K562 (cell line): ENCODE measurements around the gene KEL. TPM values are rescaled to one million over a fixed set of nuclear protein-coding genes. Genes with fewer than 3 reads are reported as not detected.

ENCODE experiments used
- ATF1 ChIP-seq, 2 experiments: fragments of 450-650 bp in 1 of 2; IDR thresholded peaks; 2 replicates each; pipeline ENCODE4 v1.6.1; 2016; ENCODE audit warnings: missing compliant biosample characterization in 1 of 2, missing genetic modification characterization in 1 of 2
- CBFA2T3 ChIP-seq: fragments of 450-650 bp; IDR thresholded peaks from 2 replicates; pipeline ENCODE4 v1.6.1; 2017
- HOXB6 ChIP-seq: fragments of 250-450 bp; sonication (Bioruptor Pico); IDR thresholded peaks from 2 replicates; pipeline ENCODE4 v1.5.1; 2022; ENCODE audit warnings: mild to moderate bottlenecking, borderline replicate concordance
- IRF2 ChIP-seq: sonication (generic); formaldehyde crosslinking; IDR thresholded peaks from 2 replicates; pipeline ENCODE4 v1.8.1; 2022; ENCODE audit warnings: mild to moderate bottlenecking, missing genetic modification reagents
- KLF13 ChIP-seq: fragments of 450-650 bp; IDR thresholded peaks from 2 replicates; pipeline ENCODE4 v1.6.1; 2016; ENCODE audit warnings: missing genetic modification characterization, low read depth, mild to moderate bottlenecking, missing compliant biosample characterization, moderate library complexity, borderline replicate concordance
- NBN ChIP-seq: fragments of 450-650 bp; IDR thresholded peaks from 2 replicates; pipeline ENCODE4 v1.6.1; 2016; ENCODE audit warnings: low read depth, mild to moderate bottlenecking
- NCOA6 ChIP-seq: fragments of 450-650 bp; IDR thresholded peaks from 2 replicates; pipeline ENCODE4 v1.6.1; 2017; ENCODE audit warnings: mild to moderate bottlenecking
- NFIX ChIP-seq: fragments of 250-450 bp; sonication (Bioruptor Pico); IDR thresholded peaks from 2 replicates; pipeline ENCODE4 v1.4.0; 2020; ENCODE audit warnings: low read depth, mild to moderate bottlenecking, moderate library complexity
- RBFOX2 ChIP-seq: fragments of 200-400 bp; formaldehyde crosslinking; IDR thresholded peaks from 2 replicates; pipeline ENCODE4 v1.6.1; 2017; ENCODE audit warnings: low read depth, mild to moderate bottlenecking, low read length, moderate library complexity
- RHOXF2B ChIP-seq: fragments of 250-450 bp; sonication (Bioruptor Pico); conservative IDR thresholded peaks from 2 replicates; pipeline ENCODE4 v1.5.1; 2021
- RUNX1 ChIP-seq: sonication (generic); IDR thresholded peaks from 2 replicates; pipeline ENCODE4 v1.6.1; 2016; ENCODE audit warnings: antibody characterized with exemption, low read depth
- TAF9B ChIP-seq: fragments of 450-650 bp; IDR thresholded peaks from 2 replicates; pipeline ENCODE4 v1.6.1; 2018; ENCODE audit warnings: mild to moderate bottlenecking; ENCODE audit not compliant: partially characterized antibody
- TGIF2 ChIP-seq: sonication (generic); formaldehyde crosslinking; IDR thresholded peaks from 2 replicates; pipeline ENCODE4 v1.8.1; 2022; ENCODE audit warnings: mild to moderate bottlenecking, missing genetic modification reagents, moderate library complexity
- ZNF253 ChIP-seq: fragments of 250-450 bp; sonication (Bioruptor Pico); conservative IDR thresholded peaks from 2 replicates; pipeline ENCODE4 v1.6.1; 2021; ENCODE audit warnings: mild to moderate bottlenecking
- ZNF551 ChIP-seq: fragments of 250-450 bp; sonication (Bioruptor Pico); IDR thresholded peaks from 2 replicates; pipeline ENCODE4 v1.5.0; 2021; ENCODE audit warnings: mild to moderate bottlenecking, moderate library complexity
- polyA plus RNA-seq, 8 experiments: library from polyadenylated mRNA; depleted of rRNA in 4 of 8; stranded (reverse) in 5 of 8; unstranded in 3 of 8; fragments of >200 nt; fragmentation: Nextera tagmentation in 2 of 8; fragmentation: Illumina TruSeq in 1 of 8; extraction: Ambion mirVana in 2 of 8; extraction: Trizol in 1 of 8; gene quantifications; 2 replicates each; pipeline versions ENCODE4 v1.2.1 to v1.2.3, GENCODE V29; 2011 to 2014; ENCODE audit warnings: inconsistent platforms in 1 of 8, missing spikeins in 1 of 8
- total RNA-seq, 7 experiments: library from RNA; depleted of rRNA in 6 of 7; stranded (reverse); fragments of >200 nt in 6 of 7; fragmentation: Illumina TruSeq in 2 of 7; extraction: Trizol in 2 of 7; gene quantifications; 2 replicates each; pipeline versions ENCODE4 v1.2.1 to v1.2.3, GENCODE V29; 2011 to 2021; ENCODE audit warnings: low replicate concordance in 1 of 7
- TF ChIP-seq, protein P1 (sequence below): sonication (generic); formaldehyde crosslinking; IDR thresholded peaks from 2 replicates; pipeline ENCODE4 v1.8.0; 2022; ENCODE audit warnings: mild to moderate bottlenecking, missing genetic modification reagents
- TF ChIP-seq, protein P2 (sequence below): fragments of 450-650 bp; IDR thresholded peaks from 2 replicates; pipeline ENCODE4 v1.6.1; 2016; ENCODE audit warnings: mild to moderate bottlenecking, moderate library complexity

The KEL gene
- total and polyA plus RNA-seq, 9 of the 15 experiments (the other 6 are each of a cell fraction or from before 2014, with no cell fraction given): 9.0 to 47.4 (median 22.2) TPM

DNA sequence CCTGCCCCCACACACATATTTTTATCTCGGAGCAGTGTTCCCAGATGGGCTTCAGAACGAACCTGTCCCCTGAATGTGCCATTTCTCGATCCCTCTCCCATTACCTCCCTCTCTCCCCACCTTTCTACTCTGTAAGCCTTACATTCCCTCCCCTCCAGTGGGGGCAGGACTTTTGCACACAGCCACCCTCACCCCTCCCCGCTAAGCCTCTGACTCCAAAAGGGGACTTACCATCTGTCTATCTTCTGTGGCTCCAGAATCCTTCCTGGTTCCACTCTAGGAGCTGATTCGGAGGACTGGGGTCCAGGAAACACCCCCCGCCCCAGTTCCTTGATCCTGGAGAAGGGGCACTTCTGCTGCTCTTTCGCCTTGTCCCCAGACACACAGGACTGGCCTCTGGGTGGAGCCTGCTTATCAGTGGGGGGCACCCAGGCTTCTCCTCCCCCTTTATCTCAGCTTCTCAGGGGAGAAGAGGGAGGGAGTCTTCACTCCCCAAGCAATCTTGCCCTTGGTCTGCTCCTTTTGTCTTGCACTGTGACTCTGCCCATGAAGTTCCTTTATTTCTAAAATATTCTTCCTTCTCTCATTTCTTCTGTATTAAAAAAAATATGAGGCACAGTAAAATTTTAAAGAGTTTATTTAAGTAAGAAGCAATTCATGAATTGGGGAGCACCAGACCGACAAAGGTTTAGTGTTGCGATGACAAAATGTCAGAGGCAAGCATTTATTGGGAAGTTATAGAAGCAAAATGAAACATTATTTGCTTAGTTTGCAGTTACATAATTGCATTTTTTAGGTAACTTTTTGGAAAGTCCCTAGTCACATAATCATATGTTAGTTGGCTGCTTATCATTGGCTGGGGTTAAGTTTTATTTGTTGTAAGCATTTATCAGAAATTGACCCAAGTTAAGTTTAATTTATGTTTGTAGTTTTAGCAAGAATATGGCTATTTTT is at the start of gene KEL (continued):
- TF ChIP-seq ATF1 (CRISPR knock-in tag; IDR thresholded peaks at IDR 0.05): no peak
- TF ChIP-seq ATF1 (tag; IDR thresholded peaks at IDR 0.05): peak; percentile 61; the same call in 1 of the 2 replicates
- TF ChIP-seq, protein P1, sequence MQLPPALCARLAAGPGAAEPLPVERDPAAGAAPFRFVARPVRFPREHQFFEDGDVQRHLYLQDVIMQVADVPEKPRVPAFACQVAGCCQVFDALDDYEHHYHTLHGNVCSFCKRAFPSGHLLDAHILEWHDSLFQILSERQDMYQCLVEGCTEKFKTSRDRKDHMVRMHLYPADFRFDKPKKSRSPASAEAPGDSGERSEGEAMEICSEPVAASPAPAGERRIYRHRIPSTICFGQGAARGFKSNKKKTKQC (CRISPR knock-in tag): no peak
- TF ChIP-seq KLF13: peak; percentile 79; the same call in 1 of the 2 replicates
- TF ChIP-seq TAF9B: peak; percentile 59
- TF ChIP-seq TGIF2: no peak
- no peak for TF ChIP-seq NFIX (CRISPR knock-in tag)
- peak; percentile 61; the same call in 1 of the 2 replicates for TF ChIP-seq NBN
- TF ChIP-seq ZNF253 (CRISPR knock-in tag): no peak
- peak; percentile 97 for TF ChIP-seq CBFA2T3
- TF ChIP-seq, protein P2, sequence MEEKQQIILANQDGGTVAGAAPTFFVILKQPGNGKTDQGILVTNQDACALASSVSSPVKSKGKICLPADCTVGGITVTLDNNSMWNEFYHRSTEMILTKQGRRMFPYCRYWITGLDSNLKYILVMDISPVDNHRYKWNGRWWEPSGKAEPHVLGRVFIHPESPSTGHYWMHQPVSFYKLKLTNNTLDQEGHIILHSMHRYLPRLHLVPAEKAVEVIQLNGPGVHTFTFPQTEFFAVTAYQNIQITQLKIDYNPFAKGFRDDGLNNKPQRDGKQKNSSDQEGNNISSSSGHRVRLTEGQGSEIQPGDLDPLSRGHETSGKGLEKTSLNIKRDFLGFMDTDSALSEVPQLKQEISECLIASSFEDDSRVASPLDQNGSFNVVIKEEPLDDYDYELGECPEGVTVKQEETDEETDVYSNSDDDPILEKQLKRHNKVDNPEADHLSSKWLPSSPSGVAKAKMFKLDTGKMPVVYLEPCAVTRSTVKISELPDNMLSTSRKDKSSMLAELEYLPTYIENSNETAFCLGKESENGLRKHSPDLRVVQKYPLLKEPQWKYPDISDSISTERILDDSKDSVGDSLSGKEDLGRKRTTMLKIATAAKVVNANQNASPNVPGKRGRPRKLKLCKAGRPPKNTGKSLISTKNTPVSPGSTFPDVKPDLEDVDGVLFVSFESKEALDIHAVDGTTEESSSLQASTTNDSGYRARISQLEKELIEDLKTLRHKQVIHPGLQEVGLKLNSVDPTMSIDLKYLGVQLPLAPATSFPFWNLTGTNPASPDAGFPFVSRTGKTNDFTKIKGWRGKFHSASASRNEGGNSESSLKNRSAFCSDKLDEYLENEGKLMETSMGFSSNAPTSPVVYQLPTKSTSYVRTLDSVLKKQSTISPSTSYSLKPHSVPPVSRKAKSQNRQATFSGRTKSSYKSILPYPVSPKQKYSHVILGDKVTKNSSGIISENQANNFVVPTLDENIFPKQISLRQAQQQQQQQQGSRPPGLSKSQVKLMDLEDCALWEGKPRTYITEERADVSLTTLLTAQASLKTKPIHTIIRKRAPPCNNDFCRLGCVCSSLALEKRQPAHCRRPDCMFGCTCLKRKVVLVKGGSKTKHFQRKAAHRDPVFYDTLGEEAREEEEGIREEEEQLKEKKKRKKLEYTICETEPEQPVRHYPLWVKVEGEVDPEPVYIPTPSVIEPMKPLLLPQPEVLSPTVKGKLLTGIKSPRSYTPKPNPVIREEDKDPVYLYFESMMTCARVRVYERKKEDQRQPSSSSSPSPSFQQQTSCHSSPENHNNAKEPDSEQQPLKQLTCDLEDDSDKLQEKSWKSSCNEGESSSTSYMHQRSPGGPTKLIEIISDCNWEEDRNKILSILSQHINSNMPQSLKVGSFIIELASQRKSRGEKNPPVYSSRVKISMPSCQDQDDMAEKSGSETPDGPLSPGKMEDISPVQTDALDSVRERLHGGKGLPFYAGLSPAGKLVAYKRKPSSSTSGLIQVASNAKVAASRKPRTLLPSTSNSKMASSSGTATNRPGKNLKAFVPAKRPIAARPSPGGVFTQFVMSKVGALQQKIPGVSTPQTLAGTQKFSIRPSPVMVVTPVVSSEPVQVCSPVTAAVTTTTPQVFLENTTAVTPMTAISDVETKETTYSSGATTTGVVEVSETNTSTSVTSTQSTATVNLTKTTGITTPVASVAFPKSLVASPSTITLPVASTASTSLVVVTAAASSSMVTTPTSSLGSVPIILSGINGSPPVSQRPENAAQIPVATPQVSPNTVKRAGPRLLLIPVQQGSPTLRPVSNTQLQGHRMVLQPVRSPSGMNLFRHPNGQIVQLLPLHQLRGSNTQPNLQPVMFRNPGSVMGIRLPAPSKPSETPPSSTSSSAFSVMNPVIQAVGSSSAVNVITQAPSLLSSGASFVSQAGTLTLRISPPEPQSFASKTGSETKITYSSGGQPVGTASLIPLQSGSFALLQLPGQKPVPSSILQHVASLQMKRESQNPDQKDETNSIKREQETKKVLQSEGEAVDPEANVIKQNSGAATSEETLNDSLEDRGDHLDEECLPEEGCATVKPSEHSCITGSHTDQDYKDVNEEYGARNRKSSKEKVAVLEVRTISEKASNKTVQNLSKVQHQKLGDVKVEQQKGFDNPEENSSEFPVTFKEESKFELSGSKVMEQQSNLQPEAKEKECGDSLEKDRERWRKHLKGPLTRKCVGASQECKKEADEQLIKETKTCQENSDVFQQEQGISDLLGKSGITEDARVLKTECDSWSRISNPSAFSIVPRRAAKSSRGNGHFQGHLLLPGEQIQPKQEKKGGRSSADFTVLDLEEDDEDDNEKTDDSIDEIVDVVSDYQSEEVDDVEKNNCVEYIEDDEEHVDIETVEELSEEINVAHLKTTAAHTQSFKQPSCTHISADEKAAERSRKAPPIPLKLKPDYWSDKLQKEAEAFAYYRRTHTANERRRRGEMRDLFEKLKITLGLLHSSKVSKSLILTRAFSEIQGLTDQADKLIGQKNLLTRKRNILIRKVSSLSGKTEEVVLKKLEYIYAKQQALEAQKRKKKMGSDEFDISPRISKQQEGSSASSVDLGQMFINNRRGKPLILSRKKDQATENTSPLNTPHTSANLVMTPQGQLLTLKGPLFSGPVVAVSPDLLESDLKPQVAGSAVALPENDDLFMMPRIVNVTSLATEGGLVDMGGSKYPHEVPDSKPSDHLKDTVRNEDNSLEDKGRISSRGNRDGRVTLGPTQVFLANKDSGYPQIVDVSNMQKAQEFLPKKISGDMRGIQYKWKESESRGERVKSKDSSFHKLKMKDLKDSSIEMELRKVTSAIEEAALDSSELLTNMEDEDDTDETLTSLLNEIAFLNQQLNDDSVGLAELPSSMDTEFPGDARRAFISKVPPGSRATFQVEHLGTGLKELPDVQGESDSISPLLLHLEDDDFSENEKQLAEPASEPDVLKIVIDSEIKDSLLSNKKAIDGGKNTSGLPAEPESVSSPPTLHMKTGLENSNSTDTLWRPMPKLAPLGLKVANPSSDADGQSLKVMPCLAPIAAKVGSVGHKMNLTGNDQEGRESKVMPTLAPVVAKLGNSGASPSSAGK: no peak
- no peak for TF ChIP-seq HOXB6 (CRISPR knock-in tag)
- no peak for TF ChIP-seq RHOXF2B (CRISPR knock-in tag)
- TF ChIP-seq NCOA6: 0 out of 2 replicates have a peak, but pooled peaks have one; percentile 28
- TF ChIP-seq RUNX1: no peak
- TF ChIP-seq IRF2: no peak
- peak; percentile 52; the same call in 1 of the 2 replicates for TF ChIP-seq RBFOX2
- TF ChIP-seq ZNF551 (CRISPR knock-in tag): no peak
